Measurements from ENCODE around the gene SMIM10. TPM values are rescaled to one million over a fixed set of nuclear protein-coding genes. Genes with fewer than 3 reads are reported as not detected.
A peak's percentile ranks its signal among the peaks of the same experiment; 100 is the strongest.

SMIM10 gene
- total RNA-seq, 1 donor from 2014 or later: 2.1 TPM

- H3K36me3 ChIP-seq (ENCODE audit: control insufficient read depth in 3 of 3, insufficient read depth in 3 of 3, low read length in 3 of 3): no peaks in the 10 kb centered on the region
- H3K9ac ChIP-seq (ENCODE audit: low read depth in 1 of 3, low read length in 3 of 3): no peak overlapping the region
- no peak overlapping the region for H3K27ac ChIP-seq (ENCODE audit: low read depth, low read length)
- H3K4me1 ChIP-seq (ENCODE audit: control insufficient read depth in 3 of 3, insufficient read depth in 3 of 3, low read length in 3 of 3): no peaks in the 10 kb centered on the region
- no peaks in the 10 kb centered on the region for H3K9me3 ChIP-seq (ENCODE audit: control insufficient read depth in 3 of 3, low read length in 3 of 3)
- no peak overlapping the region for H3K4me3 ChIP-seq (ENCODE audit: low read length in 3 of 3)
- H3K27me3 ChIP-seq (ENCODE audit: control insufficient read depth in 3 of 3, insufficient read depth in 3 of 3, low read length in 3 of 3): no peaks in the 10 kb centered on the region
These were observed 8.9 kb upstream of the SMIM10 start for GRCh38 chrX:134981910-134982309.

- no peak overlapping the region for H3K27ac ChIP-seq (ENCODE audit: low read depth, low read length)
- no peaks in the 10 kb centered on the region for H3K9me3 ChIP-seq (ENCODE audit: control insufficient read depth in 3 of 3, low read length in 3 of 3)
- H3K27me3 ChIP-seq (ENCODE audit: control insufficient read depth in 3 of 3, insufficient read depth in 3 of 3, low read length in 3 of 3): no peaks in the 10 kb centered on the region
- no peaks in the 10 kb centered on the region for H3K4me1 ChIP-seq (ENCODE audit: control insufficient read depth in 3 of 3, insufficient read depth in 3 of 3, low read length in 3 of 3)
- H3K4me3 ChIP-seq (ENCODE audit: low read length in 3 of 3): no peak overlapping the region
- no peaks in the 10 kb centered on the region for H3K36me3 ChIP-seq (ENCODE audit: control insufficient read depth in 3 of 3, insufficient read depth in 3 of 3, low read length in 3 of 3)
- no peak overlapping the region for H3K9ac ChIP-seq (ENCODE audit: low read depth in 1 of 3, low read length in 3 of 3)
These were observed 8.0 kb upstream of the SMIM10 start for GRCh38 chrX:134982748-134983147.

- no peaks in the 10 kb centered on the region for H3K27me3 ChIP-seq (ENCODE audit: control insufficient read depth in 3 of 3, insufficient read depth in 3 of 3, low read length in 3 of 3)
- no peaks in the 10 kb centered on the region for H3K9me3 ChIP-seq (ENCODE audit: control insufficient read depth in 3 of 3, low read length in 3 of 3)
- H3K27ac ChIP-seq (ENCODE audit: low read depth, low read length): no peak overlapping the region
- H3K9ac ChIP-seq (ENCODE audit: low read depth in 1 of 3, low read length in 3 of 3): no peak overlapping the region
- no peak overlapping the region for H3K4me3 ChIP-seq (ENCODE audit: low read length in 3 of 3)
- H3K4me1 ChIP-seq (ENCODE audit: control insufficient read depth in 3 of 3, insufficient read depth in 3 of 3, low read length in 3 of 3): no peaks in the 10 kb centered on the region
- H3K36me3 ChIP-seq (ENCODE audit: control insufficient read depth in 3 of 3, insufficient read depth in 3 of 3, low read length in 3 of 3): no peaks in the 10 kb centered on the region
These were observed 5.3 kb upstream of the SMIM10 start for GRCh38 chrX:134985479-134985878.

- H3K9ac ChIP-seq (ENCODE audit: low read depth in 1 of 3, low read length in 3 of 3): peak overlapping the region in 1 of 3 donors; percentile 69
- no peak overlapping the region for H3K27ac ChIP-seq (ENCODE audit: low read depth, low read length)
- no peaks in the 10 kb centered on the region for H3K36me3 ChIP-seq (ENCODE audit: control insufficient read depth in 3 of 3, insufficient read depth in 3 of 3, low read length in 3 of 3)
- H3K27me3 ChIP-seq (ENCODE audit: control insufficient read depth in 3 of 3, insufficient read depth in 3 of 3, low read length in 3 of 3): no peaks in the 10 kb centered on the region
- no peaks in the 10 kb centered on the region for H3K9me3 ChIP-seq (ENCODE audit: control insufficient read depth in 3 of 3, low read length in 3 of 3)
- H3K4me3 ChIP-seq (ENCODE audit: low read length in 3 of 3): peak overlapping the region; percentile 60 to 75 (median 62)
- peaks cover 0 to 3% (median 0%) of the 10 kb centered on the region in 3 donors for H3K4me1 ChIP-seq (ENCODE audit: control insufficient read depth in 3 of 3, insufficient read depth in 3 of 3, low read length in 3 of 3)
These were observed 353 bp upstream of the SMIM10 start for GRCh38 chrX:134990475-134990800.

- Histone ChIP-seq H3K4me3 (ENCODE audit: low read length in 3 of 3) (no peak overlapping the region), H3K9ac (ENCODE audit: low read depth in 1 of 3, low read length in 3 of 3) (no peak overlapping the region), H3K27ac (ENCODE audit: low read depth, low read length) (no peak overlapping the region), H3K36me3 (ENCODE audit: control insufficient read depth in 3 of 3, insufficient read depth in 3 of 3, low read length in 3 of 3) (no peaks in the 10 kb centered on the region), H3K9me3 (ENCODE audit: control insufficient read depth in 3 of 3, low read length in 3 of 3) (no peaks in the 10 kb centered on the region), H3K4me1 (ENCODE audit: control insufficient read depth in 3 of 3, insufficient read depth in 3 of 3, low read length in 3 of 3) (peaks cover 0 to 6% (median 6%) of the 10 kb centered on the region in 3 donors), H3K27me3 (ENCODE audit: control insufficient read depth in 3 of 3, insufficient read depth in 3 of 3, low read length in 3 of 3) (no peaks in the 10 kb centered on the region)
These were observed 6.9 kb downstream of the SMIM10 start for GRCh38 chrX:134997646-134998045.

- no peaks in the 10 kb centered on the region for H3K36me3 ChIP-seq (ENCODE audit: control insufficient read depth in 3 of 3, insufficient read depth in 3 of 3, low read length in 3 of 3)
- H3K9me3 ChIP-seq (ENCODE audit: control insufficient read depth in 3 of 3, low read length in 3 of 3): no peaks in the 10 kb centered on the region
- no peak overlapping the region for H3K4me3 ChIP-seq (ENCODE audit: low read length in 3 of 3)
- H3K27me3 ChIP-seq (ENCODE audit: control insufficient read depth in 3 of 3, insufficient read depth in 3 of 3, low read length in 3 of 3): no peaks in the 10 kb centered on the region
- H3K4me1 ChIP-seq (ENCODE audit: control insufficient read depth in 3 of 3, insufficient read depth in 3 of 3, low read length in 3 of 3): peaks cover 0 to 6% (median 6%) of the 10 kb centered on the region in 3 donors
- no peak overlapping the region for H3K9ac ChIP-seq (ENCODE audit: low read depth in 1 of 3, low read length in 3 of 3)
- H3K27ac ChIP-seq (ENCODE audit: low read depth, low read length): no peak overlapping the region
These were observed 7.5 kb downstream of the SMIM10 start for GRCh38 chrX:134998246-134998645.

- H3K4me3 ChIP-seq (ENCODE audit: low read length in 3 of 3): no peak overlapping the region
- H3K36me3 ChIP-seq (ENCODE audit: control insufficient read depth in 3 of 3, insufficient read depth in 3 of 3, low read length in 3 of 3): no peaks in the 10 kb centered on the region
- no peak overlapping the region for H3K9ac ChIP-seq (ENCODE audit: low read depth in 1 of 3, low read length in 3 of 3)
- peaks cover under 1 to 9% (median 8%) of the 10 kb centered on the region in 3 donors for H3K4me1 ChIP-seq (ENCODE audit: control insufficient read depth in 3 of 3, insufficient read depth in 3 of 3, low read length in 3 of 3)
- H3K27ac ChIP-seq (ENCODE audit: low read depth, low read length): no peak overlapping the region
- H3K27me3 ChIP-seq (ENCODE audit: control insufficient read depth in 3 of 3, insufficient read depth in 3 of 3, low read length in 3 of 3): no peaks in the 10 kb centered on the region
- no peaks in the 10 kb centered on the region for H3K9me3 ChIP-seq (ENCODE audit: control insufficient read depth in 3 of 3, low read length in 3 of 3)
These were observed 8.7 kb downstream of the SMIM10 start for GRCh38 chrX:134999469-134999868.

- no peak overlapping the region for H3K9ac ChIP-seq (ENCODE audit: low read depth in 1 of 3, low read length in 3 of 3)
- no peaks in the 10 kb centered on the region for H3K36me3 ChIP-seq (ENCODE audit: control insufficient read depth in 3 of 3, insufficient read depth in 3 of 3, low read length in 3 of 3)
- H3K4me3 ChIP-seq (ENCODE audit: low read length in 3 of 3): no peak overlapping the region
- H3K4me1 ChIP-seq (ENCODE audit: control insufficient read depth in 3 of 3, insufficient read depth in 3 of 3, low read length in 3 of 3): peaks cover 2 to 10% (median 10%) of the 10 kb centered on the region in 3 donors
- H3K27ac ChIP-seq (ENCODE audit: low read depth, low read length): no peak overlapping the region
- no peaks in the 10 kb centered on the region for H3K27me3 ChIP-seq (ENCODE audit: control insufficient read depth in 3 of 3, insufficient read depth in 3 of 3, low read length in 3 of 3)
- no peaks in the 10 kb centered on the region for H3K9me3 ChIP-seq (ENCODE audit: control insufficient read depth in 3 of 3, low read length in 3 of 3)
These were observed 9.7 kb downstream of the SMIM10 start for GRCh38 chrX:135000516-135000915.

- no peaks in the 10 kb centered on the region for H3K27me3 ChIP-seq (ENCODE audit: control insufficient read depth in 3 of 3, insufficient read depth in 3 of 3, low read length in 3 of 3)
- H3K9ac ChIP-seq (ENCODE audit: low read depth in 1 of 3, low read length in 3 of 3): peak overlapping the region; percentile 60 to 74 (median 69)
- no peaks in the 10 kb centered on the region for H3K9me3 ChIP-seq (ENCODE audit: control insufficient read depth in 3 of 3, low read length in 3 of 3)
- no peaks in the 10 kb centered on the region for H3K36me3 ChIP-seq (ENCODE audit: control insufficient read depth in 3 of 3, insufficient read depth in 3 of 3, low read length in 3 of 3)
- peaks cover 2 to 10% (median 7%) of the 10 kb centered on the region in 3 donors for H3K4me1 ChIP-seq (ENCODE audit: control insufficient read depth in 3 of 3, insufficient read depth in 3 of 3, low read length in 3 of 3)
- H3K27ac ChIP-seq (ENCODE audit: low read depth, low read length): peak overlapping the region; percentile 9
- peak overlapping the region; percentile 75 to 80 (median 79) for H3K4me3 ChIP-seq (ENCODE audit: low read length in 3 of 3)
These were observed 13.3 kb downstream of the SMIM10 start for GRCh38 chrX:135003876-135004623.

- H3K4me1 ChIP-seq (ENCODE audit: control insufficient read depth in 3 of 3, insufficient read depth in 3 of 3, low read length in 3 of 3): peaks cover 2 to 4% (median 4%) of the 10 kb centered on the region in 3 donors
- no peak overlapping the region for H3K9ac ChIP-seq (ENCODE audit: low read depth in 1 of 3, low read length in 3 of 3)
- H3K36me3 ChIP-seq (ENCODE audit: control insufficient read depth in 3 of 3, insufficient read depth in 3 of 3, low read length in 3 of 3): no peaks in the 10 kb centered on the region
- no peaks in the 10 kb centered on the region for H3K27me3 ChIP-seq (ENCODE audit: control insufficient read depth in 3 of 3, insufficient read depth in 3 of 3, low read length in 3 of 3)
- no peak overlapping the region for H3K27ac ChIP-seq (ENCODE audit: low read depth, low read length)
- H3K9me3 ChIP-seq (ENCODE audit: control insufficient read depth in 3 of 3, low read length in 3 of 3): no peaks in the 10 kb centered on the region
- no peak overlapping the region for H3K4me3 ChIP-seq (ENCODE audit: low read length in 3 of 3)
These were observed 15.4 kb downstream of the SMIM10 start for GRCh38 chrX:135006187-135006586.

Measured in skeletal muscle tissue (tissue), 4 donors.